Suprapubic skin (tissue), 4 donors: ENCODE measurements around the gene SORCS2. TPM values are rescaled to one million over a fixed set of nuclear protein-coding genes. Genes with fewer than 3 reads are reported as not detected.

Source experiments
- DNase-seq, 2 donors: peaks; one replicate each; pipeline ENCODE4 v3.0.0-alpha.2; 2019; ENCODE audit warnings: low spot score in 2 of 2
- H3K27ac ChIP-seq: fragments of 200-600 bp; sonication (generic); one replicate; pipeline ENCODE4 v1.5.1; 2019
- H3K27me3 ChIP-seq: fragments of 200-600 bp; sonication (generic); one replicate; pipeline ENCODE4 v1.5.1; 2019
- H3K36me3 ChIP-seq: fragments of 200-600 bp; sonication (generic); one replicate; pipeline ENCODE4 v1.5.1; 2019
- H3K4me1 ChIP-seq: fragments of 200-600 bp; sonication (generic); one replicate; pipeline ENCODE4 v1.5.1; 2019
- H3K4me3 ChIP-seq: fragments of 200-600 bp; sonication (generic); one replicate; pipeline ENCODE4 v1.5.1; 2019; ENCODE audit warnings: mild to moderate bottlenecking
- H3K9me3 ChIP-seq: fragments of 200-600 bp; sonication (generic); one replicate; pipeline ENCODE4 v1.5.1; 2019
- CTCF ChIP-seq, 2 donors: fragments of 200-600 bp in 1 of 2; fragments of 450-650 bp in 1 of 2; sonication (generic) in 1 of 2; IDR thresholded peaks; one replicate each; pipeline ENCODE4 v1.5.1; 2016 to 2019; ENCODE audit warnings: antibody characterized with exemption in 2 of 2, mild to moderate bottlenecking in 1 of 2, moderate library complexity in 1 of 2
- EP300 ChIP-seq: sonication (generic); formaldehyde crosslinking; IDR thresholded peaks from one replicate; pipeline ENCODE4 v1.6.1; 2017; ENCODE audit warnings: antibody characterized with exemption
- POLR2A ChIP-seq, 2 donors: fragments of 450-650 bp; IDR thresholded peaks; one replicate each; pipeline ENCODE4 v1.6.1; 2017; ENCODE audit warnings: antibody characterized with exemption in 2 of 2, mild to moderate bottlenecking in 2 of 2, moderate library complexity in 2 of 2
- POLR2AphosphoS5 ChIP-seq, 3 donors: sonication (generic); formaldehyde crosslinking; IDR thresholded peaks; one replicate each; pipeline ENCODE4 v1.6.1; 2017; ENCODE audit warnings: antibody characterized with exemption in 3 of 3
- WGBS: methylation state at CpG from one replicate; pipeline ENCODE4 v1.1.5; 2018; 5-methylcytosine and 5-hydroxymethylcytosine counted together
- total RNA-seq, 4 donors: library from RNA; depleted of rRNA; stranded (reverse); fragments of >200 nt; gene quantifications; one replicate each; pipeline ENCODE4 v1.1.0, GENCODE V29; 2016

The SORCS2 gene
- total RNA-seq, 4 donors from 2014 or later, result 0.94 to 4.6 (median 1.3) TPM

GRCh38 chr4:7267829-7268228, 75.5 kb downstream of the SORCS2 start:
- Histone ChIP-seq H3K4me1 (no peaks in the 10 kb centered on the region), H3K27ac (no peak overlapping the region), H3K4me3 (no peak overlapping the region), H3K36me3 (no peaks in the 10 kb centered on the region), H3K27me3 (peaks cover 13% of the 10 kb centered on the region), H3K9me3 (no peaks in the 10 kb centered on the region)
- no peak for DNase-seq
- 91% methylated on average over 5 of the region's 7 CpGs for WGBS
- TF ChIP-seq CTCF (IDR thresholded peaks at IDR 0.05) (no peak), POLR2A (IDR thresholded peaks at IDR 0.05) (no peak), EP300 (no peak)

GRCh38 chr4:7268941-7269340, 76.6 kb downstream of the SORCS2 start:
- Histone ChIP-seq H3K36me3 (no peaks in the 10 kb centered on the region), H3K4me3 (no peak overlapping the region), H3K27ac (no peak overlapping the region), H3K4me1 (no peaks in the 10 kb centered on the region), H3K27me3 (peaks cover 13% of the 10 kb centered on the region), H3K9me3 (no peaks in the 10 kb centered on the region)
- DNase-seq, result no peak
- TF ChIP-seq EP300 (no peak), POLR2AphosphoS5 (IDR thresholded peaks at IDR 0.05) (no peak), POLR2A (IDR thresholded peaks at IDR 0.05) (no peak), CTCF (IDR thresholded peaks at IDR 0.05) (no peak)
- 83% methylated on average over 10 of the region's 10 CpGs for WGBS

GRCh38 chr4:7270121-7270520, 77.8 kb downstream of the SORCS2 start:
- Histone ChIP-seq H3K4me3 (no peak overlapping the region), H3K27me3 (peaks cover 7% of the 10 kb centered on the region), H3K27ac (no peak overlapping the region), H3K36me3 (no peaks in the 10 kb centered on the region), H3K4me1 (no peaks in the 10 kb centered on the region), H3K9me3 (no peaks in the 10 kb centered on the region)
- TF ChIP-seq CTCF (IDR thresholded peaks at IDR 0.05) (no peak), POLR2AphosphoS5 (IDR thresholded peaks at IDR 0.05) (no peak), EP300 (no peak), POLR2A (IDR thresholded peaks at IDR 0.05) (no peak)
- WGBS, result 94% methylated on average over 11 of the region's 17 CpGs
- no peak for DNase-seq

- Histone ChIP-seq H3K27ac (no peak overlapping the region), H3K36me3 (no peaks in the 10 kb centered on the region), H3K27me3 (peaks cover 10% of the 10 kb centered on the region), H3K4me3 (no peak overlapping the region), H3K4me1 (no peaks in the 10 kb centered on the region), H3K9me3 (no peaks in the 10 kb centered on the region)
- WGBS, result 82% methylated on average over 10 of the region's 10 CpGs
- TF ChIP-seq POLR2AphosphoS5 (IDR thresholded peaks at IDR 0.05) (no peak), EP300 (no peak), POLR2A (IDR thresholded peaks at IDR 0.05) (no peak), CTCF (IDR thresholded peaks at IDR 0.05) (no peak)
- DNase-seq, result no peak
Measured at GRCh38 chr4:7272404-7272803, 80.1 kb downstream of the SORCS2 start.

- 82% methylated on average over 7 of the region's 8 CpGs for WGBS
- no peaks in the 10 kb centered on the region for H3K4me1 ChIP-seq
- no peaks in the 10 kb centered on the region for H3K36me3 ChIP-seq
- H3K27ac ChIP-seq, result no peak overlapping the region
- no peak for TF ChIP-seq POLR2A (IDR thresholded peaks at IDR 0.05)
- TF ChIP-seq EP300, result no peak
- no peak for TF ChIP-seq CTCF (IDR thresholded peaks at IDR 0.05)
- TF ChIP-seq POLR2AphosphoS5 (IDR thresholded peaks at IDR 0.05), result no peak
- DNase-seq, result no peak
- H3K27me3 ChIP-seq, result peaks cover 4% of the 10 kb centered on the region
- H3K9me3 ChIP-seq, result no peaks in the 10 kb centered on the region
- no peak overlapping the region for H3K4me3 ChIP-seq
Measured at GRCh38 chr4:7273738-7274297, 81.5 kb downstream of the SORCS2 start.
